Endothelial cell of umbilical vein (primary cell): ENCODE data around the gene LRRTM4.

ENCODE experiments used
- FOS ChIP-seq: IDR thresholded peaks from 2 replicates; pipeline ENCODE4 v1.6.1; 2011; ENCODE audit warnings: mild to moderate bottlenecking, low read length, moderate library complexity, borderline replicate concordance; ENCODE audit not compliant: insufficient read depth
- JUN ChIP-seq: IDR thresholded peaks from 2 replicates; pipeline ENCODE4 v1.6.1; 2011; ENCODE audit warnings: borderline replicate concordance, low read depth; ENCODE audit not compliant: insufficient read length, insufficient read depth
- POLR2A ChIP-seq: IDR thresholded peaks from 2 replicates; pipeline ENCODE4 v1.6.1; 2012; ENCODE audit warnings: low read depth, mild to moderate bottlenecking, control low read depth, low read length
- TF ChIP-seq, protein P1 (sequence below), 2 donors: IDR thresholded peaks; 1 replicate in 1 of 2; 2 replicates in 1 of 2; pipeline ENCODE4 v1.5.1; 2011; ENCODE audit warnings: low read length in 2 of 2, mild to moderate bottlenecking in 2 of 2, moderate library complexity in 2 of 2, control low read depth in 1 of 2, inconsistent platforms in 1 of 2, low read depth in 1 of 2; ENCODE audit not compliant: insufficient read depth in 1 of 2; ENCODE audit errors: extremely low read depth in 1 of 2
- TF ChIP-seq, protein P2 (sequence below): IDR thresholded peaks from 2 replicates; pipeline ENCODE4 v1.6.1; 2011; ENCODE audit not compliant: insufficient read depth, insufficient read length

DNA sequence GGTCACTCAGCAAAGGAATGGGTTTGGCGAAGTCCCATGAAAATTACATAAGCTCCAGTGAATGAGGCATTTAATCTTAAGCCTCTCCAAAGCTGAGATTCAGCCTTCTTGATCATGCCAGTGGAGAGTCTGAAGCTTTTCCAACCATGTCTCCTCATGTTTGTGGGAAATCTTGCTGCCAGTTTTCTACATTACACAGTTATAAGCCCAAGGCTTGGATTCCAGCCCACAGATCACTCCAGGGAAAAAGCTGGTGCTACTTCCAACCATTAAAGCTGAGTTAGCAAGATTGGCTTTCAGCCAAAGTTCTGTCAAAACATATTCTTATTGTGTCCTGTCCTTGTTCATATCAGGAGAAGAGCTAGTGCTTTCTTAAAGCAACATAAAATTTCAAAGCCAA, 293.8 kb downstream of the LRRTM4 start:
- TF ChIP-seq, protein P1, sequence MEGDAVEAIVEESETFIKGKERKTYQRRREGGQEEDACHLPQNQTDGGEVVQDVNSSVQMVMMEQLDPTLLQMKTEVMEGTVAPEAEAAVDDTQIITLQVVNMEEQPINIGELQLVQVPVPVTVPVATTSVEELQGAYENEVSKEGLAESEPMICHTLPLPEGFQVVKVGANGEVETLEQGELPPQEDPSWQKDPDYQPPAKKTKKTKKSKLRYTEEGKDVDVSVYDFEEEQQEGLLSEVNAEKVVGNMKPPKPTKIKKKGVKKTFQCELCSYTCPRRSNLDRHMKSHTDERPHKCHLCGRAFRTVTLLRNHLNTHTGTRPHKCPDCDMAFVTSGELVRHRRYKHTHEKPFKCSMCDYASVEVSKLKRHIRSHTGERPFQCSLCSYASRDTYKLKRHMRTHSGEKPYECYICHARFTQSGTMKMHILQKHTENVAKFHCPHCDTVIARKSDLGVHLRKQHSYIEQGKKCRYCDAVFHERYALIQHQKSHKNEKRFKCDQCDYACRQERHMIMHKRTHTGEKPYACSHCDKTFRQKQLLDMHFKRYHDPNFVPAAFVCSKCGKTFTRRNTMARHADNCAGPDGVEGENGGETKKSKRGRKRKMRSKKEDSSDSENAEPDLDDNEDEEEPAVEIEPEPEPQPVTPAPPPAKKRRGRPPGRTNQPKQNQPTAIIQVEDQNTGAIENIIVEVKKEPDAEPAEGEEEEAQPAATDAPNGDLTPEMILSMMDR (IDR thresholded peaks at IDR 0.05; ENCODE audit: extremely low read depth in 1 of 2, insufficient read depth in 1 of 2, low read depth in 1 of 2, low read length in 2 of 2), result no peak
- TF ChIP-seq, protein P2, sequence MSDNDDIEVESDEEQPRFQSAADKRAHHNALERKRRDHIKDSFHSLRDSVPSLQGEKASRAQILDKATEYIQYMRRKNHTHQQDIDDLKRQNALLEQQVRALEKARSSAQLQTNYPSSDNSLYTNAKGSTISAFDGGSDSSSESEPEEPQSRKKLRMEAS, result no peak
- no peak for TF ChIP-seq FOS
- no peak for TF ChIP-seq POLR2A
- TF ChIP-seq JUN, result no peak
